Measurements from ENCODE around the gene GTPBP8.
A peak's percentile ranks its signal among the peaks of the same experiment; 100 is the strongest.

Gene GTPBP8

GRCh38 chr3:113008117-113008516 lies 17.3 kb downstream of the GTPBP8 start:
- H3K4me3 ChIP-seq (ENCODE audit: low read length) = no peak overlapping the region
- DNase-seq (ENCODE audit: low read depth) = no peak
- TF ChIP-seq, protein P1, sequence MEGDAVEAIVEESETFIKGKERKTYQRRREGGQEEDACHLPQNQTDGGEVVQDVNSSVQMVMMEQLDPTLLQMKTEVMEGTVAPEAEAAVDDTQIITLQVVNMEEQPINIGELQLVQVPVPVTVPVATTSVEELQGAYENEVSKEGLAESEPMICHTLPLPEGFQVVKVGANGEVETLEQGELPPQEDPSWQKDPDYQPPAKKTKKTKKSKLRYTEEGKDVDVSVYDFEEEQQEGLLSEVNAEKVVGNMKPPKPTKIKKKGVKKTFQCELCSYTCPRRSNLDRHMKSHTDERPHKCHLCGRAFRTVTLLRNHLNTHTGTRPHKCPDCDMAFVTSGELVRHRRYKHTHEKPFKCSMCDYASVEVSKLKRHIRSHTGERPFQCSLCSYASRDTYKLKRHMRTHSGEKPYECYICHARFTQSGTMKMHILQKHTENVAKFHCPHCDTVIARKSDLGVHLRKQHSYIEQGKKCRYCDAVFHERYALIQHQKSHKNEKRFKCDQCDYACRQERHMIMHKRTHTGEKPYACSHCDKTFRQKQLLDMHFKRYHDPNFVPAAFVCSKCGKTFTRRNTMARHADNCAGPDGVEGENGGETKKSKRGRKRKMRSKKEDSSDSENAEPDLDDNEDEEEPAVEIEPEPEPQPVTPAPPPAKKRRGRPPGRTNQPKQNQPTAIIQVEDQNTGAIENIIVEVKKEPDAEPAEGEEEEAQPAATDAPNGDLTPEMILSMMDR (IDR thresholded peaks at IDR 0.05; ENCODE audit: insufficient read depth, low read depth, low read length, missing control alignments) = no peak

DNA sequence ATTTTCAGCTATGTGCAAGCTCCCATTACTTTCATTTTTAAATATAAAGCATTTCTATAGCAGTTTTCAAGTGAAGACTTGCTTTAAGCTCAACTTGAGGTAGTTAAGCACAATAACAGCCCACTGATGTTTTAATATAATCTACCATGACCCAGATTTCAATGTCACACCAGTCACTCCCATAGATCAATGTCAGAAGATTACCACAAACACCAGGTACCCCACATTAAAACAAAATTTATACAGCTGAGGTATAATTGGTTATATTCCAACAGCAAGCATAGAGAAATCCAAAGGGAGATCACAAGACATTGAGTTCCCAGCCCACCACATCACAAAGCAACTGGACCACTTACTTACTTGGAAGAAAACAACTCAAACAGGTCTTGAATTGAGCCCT lies 22.8 kb downstream of the GTPBP8 start:
- DNase-seq (ENCODE audit: low read depth) = no peak
- no peak overlapping the region for H3K4me3 ChIP-seq (ENCODE audit: low read length)
- TF ChIP-seq, protein P1 (IDR thresholded peaks at IDR 0.05; ENCODE audit: insufficient read depth, low read depth, low read length, missing control alignments) = no peak

DNA sequence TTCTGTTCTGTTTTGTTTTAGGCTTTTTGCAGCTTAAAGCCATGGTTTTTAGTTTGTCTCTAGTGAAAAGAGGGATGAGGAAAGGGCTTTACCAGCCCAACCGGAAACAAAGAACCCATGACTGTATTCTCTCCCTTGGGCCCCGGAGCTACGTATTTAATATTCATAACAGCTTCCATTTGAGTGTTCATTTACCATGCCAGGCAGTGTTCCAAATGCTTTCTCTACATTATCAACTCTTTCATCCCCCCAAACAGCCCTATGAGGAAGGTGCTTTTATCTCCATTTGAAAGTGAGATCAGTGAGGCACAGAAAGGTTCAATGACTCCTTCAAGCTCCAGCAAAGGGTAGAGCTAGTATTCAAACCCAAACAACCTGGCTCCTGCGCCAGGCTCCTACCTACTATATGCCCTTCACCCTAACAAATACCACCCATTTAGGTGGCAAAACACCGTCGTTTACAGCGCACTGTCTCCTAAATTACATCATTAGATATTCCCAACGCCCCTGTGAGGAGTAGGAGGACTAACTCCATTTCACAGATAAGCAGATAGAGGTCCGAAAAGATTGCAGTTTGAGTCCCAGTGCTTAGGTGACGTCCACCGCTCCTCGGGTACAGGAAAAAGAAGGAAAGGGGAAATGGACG lies 27.9 kb downstream of the GTPBP8 start:
- peak; percentile 57 for DNase-seq (ENCODE audit: low read depth)
- H3K4me3 ChIP-seq (ENCODE audit: low read length) = peak overlapping the region; percentile 88
- TF ChIP-seq, protein P1 (IDR thresholded peaks at IDR 0.05; ENCODE audit: insufficient read depth, low read depth, low read length, missing control alignments) = no peak

- H3K4me3 ChIP-seq (ENCODE audit: low read length) = peak overlapping the region; percentile 88
- TF ChIP-seq, protein P1 (IDR thresholded peaks at IDR 0.05; ENCODE audit: insufficient read depth, low read depth, low read length, missing control alignments) = no peak
- DNase-seq (ENCODE audit: low read depth) = peak; percentile 91
Measured at GRCh38 chr3:113019182-113020137, 28.7 kb downstream of the GTPBP8 start.

DNA sequence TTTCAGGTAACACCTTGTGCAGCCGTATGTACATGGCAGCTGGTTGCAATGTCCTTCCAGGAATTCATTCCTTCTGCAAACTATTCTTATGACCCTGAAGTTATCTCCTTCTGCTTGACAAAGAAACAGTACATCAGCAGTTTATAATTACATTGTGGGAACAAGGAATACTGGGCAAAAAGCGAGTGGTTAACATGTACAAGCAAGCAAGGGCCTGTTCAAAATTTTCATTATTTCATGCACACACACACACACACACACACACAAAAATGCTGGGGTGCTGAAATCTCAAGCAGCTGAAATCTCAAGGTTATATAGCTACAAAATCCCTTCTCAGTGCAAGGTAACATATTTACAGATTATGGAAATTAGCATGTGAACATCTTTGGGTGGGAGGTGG lies 30.7 kb downstream of the GTPBP8 start:
- peak; percentile 82 for DNase-seq (ENCODE audit: low read depth)
- no peak overlapping the region for H3K4me3 ChIP-seq (ENCODE audit: low read length)
- TF ChIP-seq, protein P1 (IDR thresholded peaks at IDR 0.05; ENCODE audit: insufficient read depth, low read depth, low read length, missing control alignments) = no peak

DNA sequence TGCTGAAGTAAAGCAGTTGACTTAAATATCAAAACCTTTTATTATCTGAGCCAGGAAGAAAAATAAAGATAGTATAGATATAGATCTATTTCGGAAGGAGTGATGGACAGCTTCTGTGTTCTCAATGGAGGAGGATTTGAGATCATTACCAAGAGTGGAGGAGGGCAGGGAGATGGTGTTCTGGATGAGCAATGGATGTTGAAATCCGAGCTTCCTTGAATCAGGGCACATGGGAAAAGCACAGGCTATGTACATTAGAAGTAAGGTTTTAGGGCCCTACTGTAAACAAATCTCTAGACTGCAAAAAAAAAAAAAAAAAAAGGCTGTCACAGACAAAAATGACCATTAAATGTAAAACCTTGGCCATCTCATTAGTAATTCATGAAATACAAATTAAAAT lies 43.2 kb downstream of the GTPBP8 start:
- DNase-seq (ENCODE audit: low read depth) = peak; percentile 46
- TF ChIP-seq, protein P1 (IDR thresholded peaks at IDR 0.05; ENCODE audit: insufficient read depth, low read depth, low read length, missing control alignments) = no peak
- H3K4me3 ChIP-seq (ENCODE audit: low read length) = no peak overlapping the region

Measured in epithelial cell of esophagus (primary cell).